GM12878 (cell line): ENCODE results near the gene TFF1. TPM values are rescaled to one million over a fixed set of nuclear protein-coding genes. Genes with fewer than 3 reads are reported as not detected.

ENCODE experiments used
- ATAC-seq: fragments of 200-7000 bp; cut with Tn5 transposase; 3 replicates; pipeline ENCODE4 v1.9.1; 2020; ENCODE audit warnings: mild to moderate bottlenecking, moderate library complexity
- BruUV-seq: library from RNA; stranded (reverse); fragments of 400-500 nt; replicated peaks from 2 replicates; lab custom pipeline; 2021; lab: Mats Ljungman, UMichigan
- CTCF ChIA-PET: fragments of 300-600 bp; sonication (Branson Sonifier 250); formaldehyde crosslinking; extraction: SDS; loops from one replicate; lab custom pipeline; 2021; ENCODE audit warnings: inconsistent platforms; lab: Yijun Ruan, JAX
- POLR2A ChIA-PET: fragments of 350-600 bp; formaldehyde crosslinking; extraction: SDS; loops from one replicate; lab custom pipeline; 2021; ENCODE audit warnings: inconsistent platforms; lab: Charles Lee
- RAD21 ChIA-PET: fragments of 300-600 bp; sonication (Branson Sonifier 250); formaldehyde crosslinking; loops from one replicate; lab custom pipeline; 2023; ENCODE audit warnings: antibody characterized with exemption; ENCODE audit not compliant: unreplicated experiment; lab: Charles Lee
- SMC1A ChIA-PET: fragments of 300-600 bp; sonication (Branson Sonifier 250); formaldehyde crosslinking; loops from one replicate; lab custom pipeline; 2023; ENCODE audit not compliant: unreplicated experiment, uncharacterized antibody; lab: Charles Lee
- DNase-seq: peaks from one replicate; pipeline ENCODE4 v3.0.0-alpha.2; 2011; ENCODE audit warnings: low read depth, low spot score
- FAIRE-seq: peaks from 3 replicates; lab custom pipeline; 2011; peaks lifted over from hg19 to GRCh38; lab: Jason Lieb, UNC
- H2AFZ ChIP-seq: 2 replicates; pipeline ENCODE4 v1.6.0; 2011; ENCODE audit warnings: low read depth, low read length, control low read depth; ENCODE audit not compliant: control insufficient read depth
- H3K27ac ChIP-seq: 2 replicates; pipeline ENCODE4 v1.5.1; 2011; ENCODE audit warnings: control low read depth; ENCODE audit not compliant: control insufficient read depth, insufficient read depth
- H3K27me3 ChIP-seq, 2 experiments: replicated peaks in 1 of 2; 2 replicates each; pipeline versions ENCODE4 v1.6.0 to v1.6.1; 2011; ENCODE audit warnings: low read length in 1 of 2; ENCODE audit not compliant: control insufficient read depth in 2 of 2, insufficient read depth in 2 of 2
- H3K36me3 ChIP-seq, 2 experiments: 2 replicates each; pipeline ENCODE4 v1.5.1; 2011; ENCODE audit warnings: low read length in 1 of 2; ENCODE audit not compliant: control insufficient read depth in 2 of 2, insufficient read depth in 2 of 2
- H3K4me1 ChIP-seq: 2 replicates; pipeline ENCODE4 v1.6.1; 2011; ENCODE audit warnings: mild to moderate bottlenecking, low read length, moderate library complexity, mixed read lengths; ENCODE audit not compliant: control insufficient read depth, insufficient read depth
- H3K4me2 ChIP-seq: 2 replicates; pipeline ENCODE4 v1.6.0; 2011; ENCODE audit warnings: control low read depth; ENCODE audit not compliant: control insufficient read depth, insufficient read depth
- H3K4me3 ChIP-seq: fragments of 200-600 bp; sonication (generic); 2 replicates; pipeline ENCODE4 v1.5.1; 2016
- H3K79me2 ChIP-seq: 2 replicates; pipeline ENCODE4 v1.6.0; 2011; ENCODE audit warnings: low read length; ENCODE audit not compliant: control insufficient read depth, insufficient read depth
- H3K9ac ChIP-seq: 2 replicates; pipeline ENCODE4 v1.8.0; 2011; ENCODE audit warnings: low read length, control low read depth, mixed read lengths; ENCODE audit not compliant: control insufficient read depth, insufficient read depth
- H3K9me3 ChIP-seq: replicated peaks from 3 replicates; pipeline ENCODE4 v1.5.1; 2011; ENCODE audit warnings: mild to moderate bottlenecking, low read length; ENCODE audit not compliant: control insufficient read depth, insufficient read depth
- H4K20me1 ChIP-seq: 2 replicates; pipeline ENCODE4 v1.6.0; 2011; ENCODE audit not compliant: control insufficient read depth, insufficient read depth
- CBFB ChIP-seq: IDR thresholded peaks from 2 replicates; pipeline ENCODE4 v1.6.1; 2016; ENCODE audit warnings: antibody characterized with exemption, low read depth
- KAT2A ChIP-seq: conservative IDR thresholded peaks from 2 replicates; pipeline ENCODE4 v1.6.1; 2011; ENCODE audit warnings: low read depth, low read length; ENCODE audit not compliant: control insufficient read depth
- LARP7 ChIP-seq: fragments of 450-650 bp; IDR thresholded peaks from 2 replicates; pipeline ENCODE4 v1.6.1; 2017; ENCODE audit warnings: mild to moderate bottlenecking
- NFXL1 ChIP-seq: fragments of 450-650 bp; IDR thresholded peaks from 2 replicates; pipeline ENCODE4 v1.6.1; 2017; ENCODE audit warnings: antibody characterized with exemption, mild to moderate bottlenecking, borderline replicate concordance
- NR2F1 ChIP-seq: fragments of 450-650 bp; conservative IDR thresholded peaks from 2 replicates; pipeline ENCODE4 v1.6.1; 2017; ENCODE audit warnings: mild to moderate bottlenecking
- PAX5 ChIP-seq: IDR thresholded peaks from 2 replicates; pipeline ENCODE4 v1.6.1; 2011; ENCODE audit warnings: low read depth, low read length, borderline replicate concordance
- RAD51 ChIP-seq: fragments of 450-650 bp; IDR thresholded peaks from 2 replicates; pipeline ENCODE4 v1.6.1; 2016; ENCODE audit warnings: moderate library complexity, mild to moderate bottlenecking, inconsistent platforms
- RCOR1 ChIP-seq: conservative IDR thresholded peaks from 2 replicates; pipeline ENCODE4 v1.6.1; 2012; ENCODE audit warnings: low read depth, low read length, improper control_type of control experiment
- ZNF274 ChIP-seq: IDR thresholded peaks from one replicate; pipeline ENCODE4 v1.8.0; 2011; ENCODE audit not compliant: insufficient read length, insufficient read depth
- ZZZ3 ChIP-seq: IDR thresholded peaks from 2 replicates; pipeline ENCODE4 v1.6.1; 2011; ENCODE audit warnings: low read depth; ENCODE audit not compliant: control insufficient read depth, insufficient read length
- WGBS: methylation state at CpG from one replicate; pipeline ENCODE4 v1.1.6; 2016; ENCODE audit warnings: low lambda C conversion rate; ENCODE audit not compliant: insufficient replicate concordance, insufficient coverage; ENCODE audit errors: missing lambda C conversion rate; 5-methylcytosine and 5-hydroxymethylcytosine counted together
- in situ Hi-C: fragments of 300-500 bp; cut with MboI; formaldehyde crosslinking; loops from 9 replicates; pipeline ENCODE4 v1.14.3; 2018; ENCODE audit warnings: mixed read lengths
- intact Hi-C: fragments of 100-400 bp; cut with micrococcal nuclease; formaldehyde crosslinking; loops from one replicate; pipeline ENCODE4 v1.14.2; 2022; ENCODE audit not compliant: unreplicated experiment
- polyA plus RNA-seq, 11 experiments: library from polyadenylated mRNA; depleted of rRNA in 4 of 11; unstranded in 6 of 11; stranded (reverse) in 5 of 11; fragments of >200 nt; fragmentation: Nextera tagmentation in 4 of 11; fragmentation: Illumina TruSeq in 1 of 11; extraction: Ambion mirVana in 4 of 11; extraction: Trizol in 1 of 11; gene quantifications; 1 replicate in 1 of 11; 2 replicates in 10 of 11; pipeline versions ENCODE4 v1.2.1 to v1.2.3, GENCODE V29; 2011 to 2016; ENCODE audit warnings: inconsistent platforms in 2 of 11, missing spikeins in 2 of 11, low read depth in 1 of 11
- total RNA-seq, 4 experiments: library from RNA; depleted of rRNA in 3 of 4; stranded (reverse); fragments of >200 nt in 3 of 4; fragmentation: Illumina TruSeq in 1 of 4; extraction: Trizol in 1 of 4; gene quantifications; 2 replicates each; pipeline versions ENCODE4 v1.2.1 to v1.2.3, GENCODE V29; 2013 to 2021
- TF ChIP-seq, protein P1 (sequence below): IDR thresholded peaks from 2 replicates; pipeline ENCODE4 v1.6.1; 2011; ENCODE audit warnings: mild to moderate bottlenecking, low read depth, low read length, moderate library complexity; ENCODE audit not compliant: insufficient replicate concordance
- TF ChIP-seq, protein P2 (sequence below): fragments of 450-650 bp; IDR thresholded peaks from 2 replicates; pipeline ENCODE4 v1.6.1; 2018; ENCODE audit warnings: mild to moderate bottlenecking, low read depth, moderate library complexity; ENCODE audit not compliant: partially characterized antibody
- TF ChIP-seq, protein P3 (sequence below): IDR thresholded peaks from 2 replicates; pipeline ENCODE4 v1.6.1; 2011; ENCODE audit warnings: borderline replicate concordance, low read depth, mild to moderate bottlenecking, moderate library complexity, low read length; ENCODE audit not compliant: insufficient read depth, poor library complexity, severe bottlenecking

Gene TFF1
- total and polyA plus RNA-seq, 10 of the 15 experiments (the other 5 are each of a cell fraction or from before 2014, with no cell fraction given): 0.13 TPM; not detected in 9

DNA sequence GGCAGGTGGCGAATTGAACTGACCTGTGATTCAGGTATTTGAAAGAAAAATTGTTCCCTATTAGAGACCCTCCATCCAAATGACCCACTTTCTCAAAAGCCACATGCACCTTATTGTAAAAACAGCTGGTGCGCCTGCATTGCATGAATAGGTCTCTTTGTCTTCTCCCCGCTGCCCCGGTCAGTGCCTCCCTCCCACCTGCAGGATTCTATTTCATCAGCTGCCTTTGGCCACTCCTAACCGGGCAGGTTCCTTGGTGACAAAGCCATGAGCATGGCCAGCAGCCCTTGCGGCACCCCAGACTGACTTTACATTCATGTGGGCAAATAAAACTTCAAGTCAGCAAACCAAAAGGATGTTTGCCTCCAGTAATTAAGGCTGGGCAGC is 23.1 kb upstream of the TFF1 start:
- Histone ChIP-seq H3K79me2 (peaks cover 9% of the 10 kb centered on the region), H3K36me3 (no peaks in the 10 kb centered on the region), H3K27ac (peak overlapping the region; percentile 10), H4K20me1 (no peaks in the 10 kb centered on the region), H3K4me1 (peaks cover 63% of the 10 kb centered on the region), H3K4me2 (peak overlapping the region; percentile 53), H3K9me3 (no peaks in the 10 kb centered on the region), H3K4me3 (peak overlapping the region; percentile 26; the same call in 1 of the 2 replicates), H2AFZ (no peak overlapping the region), H3K9ac (0 out of 2 replicates have a peak overlapping the region, but pooled peaks have one; percentile 24), H3K27me3 (no peaks in the 10 kb centered on the region)
- WGBS: 90% methylated on average over 6 of the region's 6 CpGs
- BruUV-seq: no TSS peak
- in situ Hi-C loops (no loop called here), intact Hi-C loops (no loop called here)
- ChIA-PET POLR2A (no interaction called here), SMC1A (no interaction called here), CTCF (no interaction called here), RAD21 (no interaction called here)
- TF ChIP-seq LARP7: no peak
- TF ChIP-seq RCOR1: no peak
- TF ChIP-seq, protein P1, sequence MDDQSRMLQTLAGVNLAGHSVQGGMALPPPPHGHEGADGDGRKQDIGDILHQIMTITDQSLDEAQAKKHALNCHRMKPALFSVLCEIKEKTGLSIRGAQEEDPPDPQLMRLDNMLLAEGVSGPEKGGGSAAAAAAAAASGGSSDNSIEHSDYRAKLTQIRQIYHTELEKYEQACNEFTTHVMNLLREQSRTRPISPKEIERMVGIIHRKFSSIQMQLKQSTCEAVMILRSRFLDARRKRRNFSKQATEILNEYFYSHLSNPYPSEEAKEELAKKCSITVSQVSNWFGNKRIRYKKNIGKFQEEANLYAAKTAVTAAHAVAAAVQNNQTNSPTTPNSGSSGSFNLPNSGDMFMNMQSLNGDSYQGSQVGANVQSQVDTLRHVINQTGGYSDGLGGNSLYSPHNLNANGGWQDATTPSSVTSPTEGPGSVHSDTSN: no peak
- no peak for TF ChIP-seq RAD51
- no peak for TF ChIP-seq ZNF274
- TF ChIP-seq, protein P2, sequence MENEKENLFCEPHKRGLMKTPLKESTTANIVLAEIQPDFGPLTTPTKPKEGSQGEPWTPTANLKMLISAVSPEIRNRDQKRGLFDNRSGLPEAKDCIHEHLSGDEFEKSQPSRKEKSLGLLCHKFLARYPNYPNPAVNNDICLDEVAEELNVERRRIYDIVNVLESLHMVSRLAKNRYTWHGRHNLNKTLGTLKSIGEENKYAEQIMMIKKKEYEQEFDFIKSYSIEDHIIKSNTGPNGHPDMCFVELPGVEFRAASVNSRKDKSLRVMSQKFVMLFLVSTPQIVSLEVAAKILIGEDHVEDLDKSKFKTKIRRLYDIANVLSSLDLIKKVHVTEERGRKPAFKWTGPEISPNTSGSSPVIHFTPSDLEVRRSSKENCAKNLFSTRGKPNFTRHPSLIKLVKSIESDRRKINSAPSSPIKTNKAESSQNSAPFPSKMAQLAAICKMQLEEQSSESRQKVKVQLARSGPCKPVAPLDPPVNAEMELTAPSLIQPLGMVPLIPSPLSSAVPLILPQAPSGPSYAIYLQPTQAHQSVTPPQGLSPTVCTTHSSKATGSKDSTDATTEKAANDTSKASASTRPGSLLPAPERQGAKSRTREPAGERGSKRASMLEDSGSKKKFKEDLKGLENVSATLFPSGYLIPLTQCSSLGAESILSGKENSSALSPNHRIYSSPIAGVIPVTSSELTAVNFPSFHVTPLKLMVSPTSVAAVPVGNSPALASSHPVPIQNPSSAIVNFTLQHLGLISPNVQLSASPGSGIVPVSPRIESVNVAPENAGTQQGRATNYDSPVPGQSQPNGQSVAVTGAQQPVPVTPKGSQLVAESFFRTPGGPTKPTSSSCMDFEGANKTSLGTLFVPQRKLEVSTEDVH: no peak
- no peak for TF ChIP-seq PAX5
- TF ChIP-seq KAT2A: no peak
- no peak for TF ChIP-seq NR2F1
- TF ChIP-seq, protein P3, sequence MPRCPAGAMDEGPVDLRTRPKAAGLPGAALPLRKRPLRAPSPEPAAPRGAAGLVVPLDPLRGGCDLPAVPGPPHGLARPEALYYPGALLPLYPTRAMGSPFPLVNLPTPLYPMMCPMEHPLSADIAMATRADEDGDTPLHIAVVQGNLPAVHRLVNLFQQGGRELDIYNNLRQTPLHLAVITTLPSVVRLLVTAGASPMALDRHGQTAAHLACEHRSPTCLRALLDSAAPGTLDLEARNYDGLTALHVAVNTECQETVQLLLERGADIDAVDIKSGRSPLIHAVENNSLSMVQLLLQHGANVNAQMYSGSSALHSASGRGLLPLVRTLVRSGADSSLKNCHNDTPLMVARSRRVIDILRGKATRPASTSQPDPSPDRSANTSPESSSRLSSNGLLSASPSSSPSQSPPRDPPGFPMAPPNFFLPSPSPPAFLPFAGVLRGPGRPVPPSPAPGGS: no peak
- TF ChIP-seq CBFB: no peak
- no peak for TF ChIP-seq NFXL1
- TF ChIP-seq ZZZ3: no peak
- ATAC-seq: no peak
- FAIRE-seq: no peak
- DNase-seq: no peak
